Uterus (tissue), 2 donors: ENCODE results near the gene FOXF2.

Source experiments
- POLR2A ChIP-seq, 2 donors: fragments of 450-650 bp; IDR thresholded peaks; one replicate each; pipeline ENCODE4 v1.6.1; 2016; ENCODE audit warnings: antibody characterized with exemption in 2 of 2, mild to moderate bottlenecking in 1 of 2, moderate library complexity in 1 of 2
- TF ChIP-seq, protein P1 (sequence below), 4 experiments: fragments of 200-600 bp in 2 of 4; fragments of 450-650 bp in 2 of 4; sonication (generic) in 2 of 4; IDR thresholded peaks; one replicate each; pipeline ENCODE4 v1.5.1; 2016 to 2019; ENCODE audit warnings: antibody characterized with exemption in 4 of 4, mild to moderate bottlenecking in 2 of 4, moderate library complexity in 1 of 4

DNA sequence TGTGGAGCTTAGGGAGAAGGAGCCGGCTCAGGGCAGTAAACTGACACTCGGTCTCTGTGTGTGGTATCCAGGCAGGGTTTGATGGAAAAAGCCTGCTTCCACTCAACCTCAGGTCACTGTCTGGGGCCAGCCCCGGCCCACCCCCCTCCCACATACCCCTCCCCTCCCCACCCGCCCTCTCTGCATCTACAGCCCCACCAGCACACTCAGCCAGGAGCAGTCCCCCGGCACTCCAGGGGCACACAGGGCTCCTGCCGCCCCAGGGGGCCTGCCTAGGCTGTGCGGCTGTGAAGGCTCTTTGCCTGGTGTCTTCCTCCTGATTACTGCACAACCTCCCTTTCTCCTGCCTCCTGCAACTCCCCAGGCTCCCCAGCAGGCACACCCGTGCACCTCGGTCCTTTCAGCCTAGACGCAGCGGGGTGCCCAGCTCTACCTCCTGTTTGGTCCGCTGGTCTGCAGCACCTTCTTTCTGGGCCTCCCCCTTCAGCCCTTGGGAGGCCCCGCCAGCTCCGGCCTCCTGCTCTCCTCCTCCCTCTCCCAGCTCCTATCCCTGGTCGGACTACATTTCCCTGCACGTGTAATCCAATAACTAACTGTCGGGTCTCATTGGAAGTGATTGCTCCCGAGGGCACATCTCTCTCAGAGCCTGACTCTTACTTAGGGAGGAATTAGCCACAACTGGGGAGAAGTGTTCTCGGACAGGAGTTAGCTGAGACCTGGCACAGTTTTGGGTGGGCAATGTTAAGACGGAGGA, 1.3 kb upstream of the FOXF2 start:
- TF ChIP-seq, protein P1, sequence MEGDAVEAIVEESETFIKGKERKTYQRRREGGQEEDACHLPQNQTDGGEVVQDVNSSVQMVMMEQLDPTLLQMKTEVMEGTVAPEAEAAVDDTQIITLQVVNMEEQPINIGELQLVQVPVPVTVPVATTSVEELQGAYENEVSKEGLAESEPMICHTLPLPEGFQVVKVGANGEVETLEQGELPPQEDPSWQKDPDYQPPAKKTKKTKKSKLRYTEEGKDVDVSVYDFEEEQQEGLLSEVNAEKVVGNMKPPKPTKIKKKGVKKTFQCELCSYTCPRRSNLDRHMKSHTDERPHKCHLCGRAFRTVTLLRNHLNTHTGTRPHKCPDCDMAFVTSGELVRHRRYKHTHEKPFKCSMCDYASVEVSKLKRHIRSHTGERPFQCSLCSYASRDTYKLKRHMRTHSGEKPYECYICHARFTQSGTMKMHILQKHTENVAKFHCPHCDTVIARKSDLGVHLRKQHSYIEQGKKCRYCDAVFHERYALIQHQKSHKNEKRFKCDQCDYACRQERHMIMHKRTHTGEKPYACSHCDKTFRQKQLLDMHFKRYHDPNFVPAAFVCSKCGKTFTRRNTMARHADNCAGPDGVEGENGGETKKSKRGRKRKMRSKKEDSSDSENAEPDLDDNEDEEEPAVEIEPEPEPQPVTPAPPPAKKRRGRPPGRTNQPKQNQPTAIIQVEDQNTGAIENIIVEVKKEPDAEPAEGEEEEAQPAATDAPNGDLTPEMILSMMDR (IDR thresholded peaks at IDR 0.05), result no peak
- no peak for TF ChIP-seq POLR2A (IDR thresholded peaks at IDR 0.05)
